NCI-H2196 treated with DMSO at 0.1 percent for 48 hours (cell line): ENCODE results near the gene RHEBL1.

Experiments used
- DNase-seq: peaks from one replicate; lab custom pipeline; 2025; ENCODE audit not compliant: unreplicated experiment; lab: John Stamatoyannopoulos, UW

RHEBL1 gene

GRCh38 chr12:49022558-49023178 is 47.1 kb downstream of the RHEBL1 start:
- DNase-seq = no peak

GRCh38 chr12:49021292-49021915 is 48.4 kb downstream of the RHEBL1 start:
- no peak for DNase-seq

DNA sequence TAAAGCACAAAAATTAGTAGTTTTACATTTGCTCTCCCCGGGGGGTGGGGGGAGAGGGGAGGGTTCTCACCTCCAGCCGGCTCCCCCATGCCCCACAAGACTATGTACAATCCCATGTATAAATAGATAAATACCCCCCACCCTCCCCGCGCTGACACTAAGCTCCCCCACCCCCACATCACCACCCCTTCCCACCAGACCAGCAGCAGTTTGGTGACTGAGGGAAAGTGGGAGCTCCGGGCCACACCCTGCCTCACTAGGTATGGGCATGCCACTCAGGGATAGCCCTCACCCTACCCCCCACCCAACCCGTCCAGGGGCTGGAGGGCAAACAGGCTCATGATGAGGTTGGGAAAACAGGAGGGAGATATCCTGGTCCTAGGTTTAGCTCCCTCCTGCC is 49.3 kb downstream of the RHEBL1 start:
- no peak for DNase-seq

- no peak for DNase-seq
These were observed 50.1 kb downstream of the RHEBL1 start for GRCh38 chr12:49019443-49020324.

DNA sequence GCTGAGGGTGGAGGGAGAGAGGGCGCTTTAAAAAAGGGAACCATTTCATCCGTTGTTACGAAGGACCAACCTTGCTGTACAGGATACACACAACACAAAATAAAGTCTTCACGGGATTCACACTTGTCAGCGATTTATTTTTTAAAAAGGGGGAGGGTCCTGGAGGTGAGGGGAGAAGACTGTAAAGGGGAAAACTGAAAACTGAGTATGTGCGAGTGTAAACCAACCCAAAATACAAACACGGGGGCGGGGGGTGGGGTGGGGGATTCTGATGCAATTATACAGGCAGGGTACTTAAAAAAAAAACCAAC is 50.7 kb downstream of the RHEBL1 start:
- DNase-seq = no peak

- DNase-seq = peak; percentile 86
These were observed 51.3 kb downstream of the RHEBL1 start, which contains the start of gene PRKAG1 for GRCh38 chr12:49018261-49019119. PRKAG1 (minus strand) TSS chr12:49018776; CDS start chr12:49018740, 36 bp downstream.

- DNase-seq = no peak
These were observed 51.9 kb downstream of the RHEBL1 start for GRCh38 chr12:49017891-49018260.

DNA sequence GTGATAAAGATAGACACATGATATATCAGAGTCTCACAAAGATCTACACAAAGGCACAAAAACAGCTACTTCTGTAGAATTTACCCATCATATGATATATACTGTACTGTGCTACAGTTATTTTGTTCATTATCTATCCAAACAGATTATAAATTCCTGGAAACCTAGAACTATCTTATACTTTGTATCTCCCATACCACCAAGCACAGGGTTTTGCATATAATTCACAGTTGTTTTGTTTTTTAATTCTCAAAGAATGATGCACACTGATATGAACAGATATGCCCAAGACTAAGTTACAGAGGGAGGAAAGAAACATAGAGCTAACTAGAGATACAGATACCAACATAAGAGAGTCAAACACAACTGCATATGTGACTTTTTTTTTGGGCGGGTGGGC is 54.6 kb downstream of the RHEBL1 start:
- no peak for DNase-seq
